Measurements from ENCODE around the gene GOT1.

GOT1 gene

DNA sequence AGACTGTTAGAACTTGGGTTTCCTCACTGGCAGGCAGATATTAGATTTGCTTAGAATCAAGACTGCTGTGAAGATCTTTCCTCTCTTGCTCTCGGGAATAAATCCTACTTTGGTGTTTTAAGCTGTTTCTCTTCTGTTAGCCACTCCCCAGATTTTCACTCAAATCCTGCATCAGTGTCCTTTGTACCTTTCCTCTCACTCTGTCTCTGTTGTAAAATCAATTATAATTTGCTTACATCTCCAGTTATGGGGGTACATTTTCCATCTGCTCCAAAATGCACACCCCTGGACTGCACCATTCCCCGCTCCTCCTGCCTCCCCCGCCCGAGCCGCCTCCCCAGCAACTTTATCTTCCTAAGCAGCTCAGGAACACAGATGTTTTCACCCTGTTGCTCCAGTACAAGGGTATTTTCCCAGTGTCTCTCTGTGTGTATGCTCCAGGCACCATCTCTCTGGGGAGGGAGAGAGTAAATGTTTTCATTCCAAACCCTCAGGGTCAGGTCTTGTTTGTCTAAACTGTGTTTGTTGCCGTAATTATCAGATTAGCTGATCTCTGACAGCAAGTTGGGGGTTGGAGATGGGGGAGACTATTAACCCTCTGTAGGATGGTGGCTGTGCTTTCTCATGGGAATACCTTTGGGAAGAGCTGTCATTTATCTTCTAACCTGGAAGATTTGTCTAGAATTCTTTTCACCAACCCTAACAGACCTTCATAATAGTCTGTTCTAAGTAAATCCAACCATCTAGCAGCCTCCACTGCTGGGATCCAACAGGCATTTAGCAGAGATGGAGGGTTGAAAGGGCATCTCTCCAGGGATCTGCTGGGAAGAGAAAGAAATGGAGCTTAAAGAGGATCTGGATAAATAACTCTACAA, 20.4 kb upstream of the GOT1 start:
- no peaks in the 10 kb centered on the region for H3K36me3 ChIP-seq (ENCODE audit: control insufficient read depth in 1 of 2, insufficient read depth in 2 of 2, low read length in 2 of 2)
- WGBS (ENCODE audit: extremely low coverage, insufficient coverage, insufficient read length): no CpG with 5 or more reads among the region's 6 CpGs
- peak; percentile 2 to 41 for DNase-seq

DNA sequence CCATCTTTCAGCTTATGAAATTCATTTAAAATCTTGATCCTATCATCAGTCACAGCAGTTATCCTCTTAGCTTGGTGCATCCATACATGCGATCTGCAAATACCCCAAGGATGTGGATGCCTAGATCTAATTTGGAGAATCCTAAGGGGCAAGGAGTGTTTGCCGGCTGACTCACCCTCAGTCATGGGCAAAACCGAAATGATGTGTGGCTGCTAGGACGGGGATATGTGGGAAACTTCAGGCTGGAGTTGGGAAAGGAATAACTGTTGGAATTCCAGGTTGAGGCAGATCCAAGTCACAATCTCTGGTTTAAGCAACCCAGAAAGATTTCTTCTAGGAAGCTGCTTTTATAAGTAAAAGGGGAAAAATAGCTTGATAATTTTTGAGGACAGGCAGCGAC, 19.7 kb upstream of the GOT1 start:
- Histone ChIP-seq H3K27ac (ENCODE audit: low read depth, low read length) (no peak overlapping the region), H4K8ac (ENCODE audit: low read depth, low read length) (no peak overlapping the region), H3K36me3 (ENCODE audit: control insufficient read depth in 1 of 2, insufficient read depth in 2 of 2, low read length in 2 of 2) (no peaks in the 10 kb centered on the region), H3K79me2 (ENCODE audit: control insufficient read depth, insufficient read depth, low read length, poor library complexity) (no peaks in the 10 kb centered on the region), H3K27me3 (ENCODE audit: insufficient read depth, low read length) (no peaks in the 10 kb centered on the region), H2BK5ac (ENCODE audit: low read depth, low read length, poor library complexity) (no peak overlapping the region), H2AK5ac (ENCODE audit: low read length) (no peak overlapping the region), H3K23ac (ENCODE audit: low read length) (no peak overlapping the region), H3K4me2 (ENCODE audit: low read length) (no peak overlapping the region), H4K12ac (ENCODE audit: low read depth, low read length) (no peak overlapping the region), H3K14ac (ENCODE audit: low read length) (no peak overlapping the region), H4K91ac (ENCODE audit: low read depth, low read length) (no peak overlapping the region), H3K79me1 (ENCODE audit: low read length) (peaks cover 5% of the 10 kb centered on the region), H3K4me3 (ENCODE audit: low read depth, low read length) (no peak overlapping the region), H3K18ac (ENCODE audit: low read length) (no peak overlapping the region), H3K9me3 (ENCODE audit: insufficient read depth, low read depth, low read length) (no peaks in the 10 kb centered on the region), H3K4me1 (ENCODE audit: control insufficient read depth in 1 of 2, insufficient read depth in 2 of 2, low read length in 2 of 2) (peaks cover 4 to 16% of the 10 kb centered on the region in 2 experiments), H3K9ac (ENCODE audit: low read length) (no peak overlapping the region), H2AFZ (ENCODE audit: insufficient read depth, low read length, poor library complexity) (no peak overlapping the region), H2BK120ac (ENCODE audit: insufficient read depth, low read length, poor library complexity) (peak overlapping the region; percentile 40), H2BK12ac (ENCODE audit: low read length) (no peak overlapping the region), H3K4ac (ENCODE audit: low read depth, low read length) (no peak overlapping the region)
- DNase-seq: no peak
- WGBS (ENCODE audit: extremely low coverage, insufficient coverage, insufficient read length): no CpG with 5 or more reads among the region's 5 CpGs

More for the DNA sequence above, 20.4 kb upstream of the GOT1 start:
- Histone ChIP-seq H3K4me1 (ENCODE audit: control insufficient read depth in 1 of 2, insufficient read depth in 2 of 2, low read length in 2 of 2) (peaks cover 4 to 16% of the 10 kb centered on the region in 2 experiments), H3K14ac (ENCODE audit: low read length) (no peak overlapping the region), H3K9me3 (ENCODE audit: insufficient read depth, low read depth, low read length) (no peaks in the 10 kb centered on the region), H2AK5ac (ENCODE audit: low read length) (no peak overlapping the region), H2AFZ (ENCODE audit: insufficient read depth, low read length, poor library complexity) (no peak overlapping the region), H2BK5ac (ENCODE audit: low read depth, low read length, poor library complexity) (no peak overlapping the region), H4K8ac (ENCODE audit: low read depth, low read length) (no peak overlapping the region), H3K23ac (ENCODE audit: low read length) (no peak overlapping the region), H4K12ac (ENCODE audit: low read depth, low read length) (no peak overlapping the region), H2BK12ac (ENCODE audit: low read length) (no peak overlapping the region), H3K79me2 (ENCODE audit: control insufficient read depth, insufficient read depth, low read length, poor library complexity) (no peaks in the 10 kb centered on the region), H3K4me3 (ENCODE audit: low read depth, low read length) (no peak overlapping the region), H4K91ac (ENCODE audit: low read depth, low read length) (no peak overlapping the region), H3K18ac (ENCODE audit: low read length) (no peak overlapping the region), H2BK120ac (ENCODE audit: insufficient read depth, low read length, poor library complexity) (peak overlapping the region; percentile 40), H3K27ac (ENCODE audit: low read depth, low read length) (peak overlapping the region; percentile 23), H3K27me3 (ENCODE audit: insufficient read depth, low read length) (no peaks in the 10 kb centered on the region), H3K4me2 (ENCODE audit: low read length) (no peak overlapping the region), H3K9ac (ENCODE audit: low read length) (no peak overlapping the region), H3K4ac (ENCODE audit: low read depth, low read length) (no peak overlapping the region), H3K79me1 (ENCODE audit: low read length) (peaks cover 5% of the 10 kb centered on the region)

DNA sequence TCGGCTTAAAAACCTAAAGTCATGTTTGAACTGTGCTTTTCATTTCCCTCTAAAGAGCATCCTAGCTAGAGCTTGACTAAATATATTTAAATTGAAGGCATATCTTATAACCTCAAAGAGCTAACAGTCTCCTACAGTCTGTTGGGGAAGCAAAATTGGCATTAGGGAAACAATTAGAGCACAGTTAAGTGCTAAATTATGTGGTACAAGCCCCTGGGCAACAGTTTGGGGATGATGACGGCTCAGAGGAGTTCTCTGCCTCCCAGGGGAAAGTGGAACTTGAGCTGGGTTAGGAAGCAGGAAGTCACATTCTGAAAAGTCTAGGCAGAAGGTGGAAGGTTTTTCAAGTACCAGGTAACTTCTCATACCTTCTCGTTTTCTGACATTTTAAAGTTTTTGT, 18.6 kb upstream of the GOT1 start:
- Histone ChIP-seq H3K23ac (ENCODE audit: low read length) (no peak overlapping the region), H4K91ac (ENCODE audit: low read depth, low read length) (no peak overlapping the region), H3K18ac (ENCODE audit: low read length) (no peak overlapping the region)

DNA sequence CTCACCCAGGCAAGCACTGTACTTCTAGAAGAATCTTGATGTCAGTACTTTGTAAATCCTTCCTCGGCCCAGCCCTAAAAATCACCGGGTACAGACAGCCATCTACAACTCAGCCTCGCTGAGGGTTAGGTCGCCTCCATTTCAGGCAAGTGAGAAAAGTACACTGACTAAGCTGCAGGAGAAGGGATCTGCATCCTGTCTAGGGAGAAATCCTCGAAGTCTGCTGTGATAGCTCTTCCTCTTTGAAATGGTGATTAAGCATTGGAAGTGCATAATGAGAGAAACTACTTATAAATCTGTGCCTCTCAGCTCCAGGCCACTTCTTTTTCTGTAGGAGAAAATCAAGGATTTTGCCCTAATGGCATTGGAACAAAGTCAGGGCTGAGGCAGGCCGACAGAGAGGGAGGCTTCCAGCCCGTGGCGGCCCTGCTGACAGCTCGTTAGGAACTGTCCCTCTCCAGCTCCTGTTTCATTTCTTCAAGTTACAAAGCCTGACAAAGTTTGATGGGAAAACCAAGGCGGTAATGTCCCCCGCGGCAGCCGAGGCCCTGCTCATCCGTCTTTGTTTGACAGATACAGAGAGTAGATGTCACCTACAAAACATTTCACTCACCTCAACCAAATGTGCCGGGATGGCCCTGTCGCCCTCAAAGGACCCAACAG, 14.1 kb upstream of the GOT1 start:
- Histone ChIP-seq H3K4me2 (ENCODE audit: low read length) (no peak overlapping the region), H3K23ac (ENCODE audit: low read length) (no peak overlapping the region), H2BK120ac (ENCODE audit: insufficient read depth, low read length, poor library complexity) (no peak overlapping the region), H3K79me1 (ENCODE audit: low read length) (no peaks in the 10 kb centered on the region), H3K4me1 (ENCODE audit: control insufficient read depth in 1 of 2, insufficient read depth in 2 of 2, low read length in 2 of 2) (peaks cover 0 to 4% of the 10 kb centered on the region in 2 experiments), H4K12ac (ENCODE audit: low read depth, low read length) (no peak overlapping the region), H3K79me2 (ENCODE audit: control insufficient read depth, insufficient read depth, low read length, poor library complexity) (no peaks in the 10 kb centered on the region), H4K8ac (ENCODE audit: low read depth, low read length) (no peak overlapping the region), H3K27me3 (ENCODE audit: insufficient read depth, low read length) (no peaks in the 10 kb centered on the region), H3K14ac (ENCODE audit: low read length) (no peak overlapping the region), H3K9me3 (ENCODE audit: insufficient read depth, low read depth, low read length) (no peaks in the 10 kb centered on the region), H3K18ac (ENCODE audit: low read length) (no peak overlapping the region), H3K4me3 (ENCODE audit: low read depth, low read length) (no peak overlapping the region), H3K4ac (ENCODE audit: low read depth, low read length) (no peak overlapping the region), H3K9ac (ENCODE audit: low read length) (no peak overlapping the region), H2BK5ac (ENCODE audit: low read depth, low read length, poor library complexity) (no peak overlapping the region), H4K91ac (ENCODE audit: low read depth, low read length) (no peak overlapping the region), H3K36me3 (ENCODE audit: control insufficient read depth in 1 of 2, insufficient read depth in 2 of 2, low read length in 2 of 2) (no peaks in the 10 kb centered on the region), H2AFZ (ENCODE audit: insufficient read depth, low read length, poor library complexity) (no peak overlapping the region), H2BK12ac (ENCODE audit: low read length) (no peak overlapping the region), H3K27ac (ENCODE audit: low read depth, low read length) (no peak overlapping the region), H2AK5ac (ENCODE audit: low read length) (no peak overlapping the region)
- WGBS (ENCODE audit: extremely low coverage, insufficient coverage, insufficient read length): no CpG with 5 or more reads among the region's 16 CpGs
- no peak for DNase-seq

More for the DNA sequence above, 18.6 kb upstream of the GOT1 start:
- H3K4me2 ChIP-seq (ENCODE audit: low read length): no peak overlapping the region
- no peaks in the 10 kb centered on the region for H3K79me2 ChIP-seq (ENCODE audit: control insufficient read depth, insufficient read depth, low read length, poor library complexity)
- WGBS (ENCODE audit: extremely low coverage, insufficient coverage, insufficient read length): no CpG with 5 or more reads among the region's 3 CpGs
- no peak overlapping the region for H4K8ac ChIP-seq (ENCODE audit: low read depth, low read length)
- no peak overlapping the region for H3K14ac ChIP-seq (ENCODE audit: low read length)
- H2AFZ ChIP-seq (ENCODE audit: insufficient read depth, low read length, poor library complexity): no peak overlapping the region
- no peak overlapping the region for H4K12ac ChIP-seq (ENCODE audit: low read depth, low read length)
- H3K36me3 ChIP-seq (ENCODE audit: control insufficient read depth in 1 of 2, insufficient read depth in 2 of 2, low read length in 2 of 2): no peaks in the 10 kb centered on the region
- H2BK12ac ChIP-seq (ENCODE audit: low read length): no peak overlapping the region
- no peak overlapping the region for H2AK5ac ChIP-seq (ENCODE audit: low read length)
- no peaks in the 10 kb centered on the region for H3K9me3 ChIP-seq (ENCODE audit: insufficient read depth, low read depth, low read length)
- H2BK5ac ChIP-seq (ENCODE audit: low read depth, low read length, poor library complexity): no peak overlapping the region
- no peak overlapping the region for H3K4me3 ChIP-seq (ENCODE audit: low read depth, low read length)
- H3K9ac ChIP-seq (ENCODE audit: low read length): no peak overlapping the region
- H3K27ac ChIP-seq (ENCODE audit: low read depth, low read length): no peak overlapping the region
- no peaks in the 10 kb centered on the region for H3K27me3 ChIP-seq (ENCODE audit: insufficient read depth, low read length)
- H3K79me1 ChIP-seq (ENCODE audit: low read length): peaks cover 5% of the 10 kb centered on the region
- DNase-seq: no peak
- H2BK120ac ChIP-seq (ENCODE audit: insufficient read depth, low read length, poor library complexity): no peak overlapping the region
- H3K4ac ChIP-seq (ENCODE audit: low read depth, low read length): no peak overlapping the region
- peaks cover 4 to 17% of the 10 kb centered on the region in 2 experiments for H3K4me1 ChIP-seq (ENCODE audit: control insufficient read depth in 1 of 2, insufficient read depth in 2 of 2, low read length in 2 of 2)

Data from trophoblast cell (in vitro differentiated cells and primary cell).